OCI-LY3 (cell line): ENCODE results near the gene IRF9.

ENCODE experiments used
- CTCF ChIP-seq: fragments of 200-600, 300-600 bp; sonication (generic); IDR thresholded peaks from 2 replicates; pipeline ENCODE4 v1.5.1; 2014; ENCODE audit warnings: antibody characterized with exemption, low read length, low read depth
- EZH2phosphoT487 ChIP-seq: fragments of 200-600 bp; shearing (Covaris generic); IDR thresholded peaks from 2 replicates; pipeline ENCODE4 v1.6.1; 2018; ENCODE audit warnings: antibody characterized with exemption, mixed run types, low read depth

DNA sequence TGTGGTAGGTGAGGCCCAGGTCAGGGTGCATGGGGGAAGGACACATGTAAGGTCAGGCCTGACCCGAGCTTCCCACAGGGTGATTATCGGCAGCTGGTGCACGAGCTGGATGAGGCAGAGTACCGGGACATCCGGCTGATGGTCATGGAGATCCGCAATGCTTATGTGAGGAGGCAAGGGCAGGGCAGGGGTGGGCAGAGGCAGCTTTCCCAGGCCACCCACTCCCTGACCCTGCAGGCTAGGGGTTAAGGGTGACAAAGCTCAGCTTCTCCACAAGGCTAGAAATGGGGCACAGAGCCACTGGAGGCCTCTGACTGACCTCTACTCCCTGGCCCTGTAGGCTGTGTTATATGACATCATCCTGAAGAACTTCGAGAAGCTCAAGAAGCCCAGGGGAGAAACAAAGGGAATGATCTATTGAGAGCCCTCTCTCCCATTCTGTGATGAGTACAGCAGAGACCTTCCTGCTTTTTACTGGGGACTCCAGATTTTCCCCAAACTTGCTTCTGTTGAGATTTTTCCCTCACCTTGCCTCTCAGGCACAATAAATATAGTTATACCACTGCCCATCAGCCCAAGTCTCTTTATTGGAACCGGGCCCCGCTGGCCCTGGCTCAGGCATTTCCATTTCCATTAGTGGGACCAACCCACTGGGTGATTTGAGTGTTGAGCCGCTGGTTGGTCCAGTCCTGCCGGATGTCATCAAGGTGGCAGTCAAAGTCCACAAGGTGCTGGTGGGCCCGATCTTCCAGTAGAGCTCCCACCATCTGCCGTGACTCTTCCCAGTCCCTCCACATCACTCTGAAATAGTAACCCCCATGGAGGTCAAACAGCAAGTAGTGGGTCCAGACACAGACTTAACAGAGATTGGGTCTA is 22.4 kb upstream of the IRF9 start:
- no peak for TF ChIP-seq CTCF
- no peak for TF ChIP-seq EZH2phosphoT487
